GM12891 (cell line): Measurements from ENCODE around the gene ANP32B.

Source experiments
- DNase-seq: peaks from one replicate; pipeline ENCODE4 v3.0.0; 2011; ENCODE audit warnings: low spot score; ENCODE audit not compliant: insufficient read length
- FAIRE-seq: peaks from 2 replicates; lab custom pipeline; 2011; peaks lifted over from hg19 to GRCh38; lab: Jason Lieb, UNC
- PAX5 ChIP-seq: IDR thresholded peaks from 2 replicates; pipeline ENCODE4 v1.6.1; 2011; ENCODE audit warnings: low read length, moderate library complexity, mild to moderate bottlenecking; ENCODE audit not compliant: insufficient read depth, severe bottlenecking
- POLR2A ChIP-seq: IDR thresholded peaks from 2 replicates; pipeline ENCODE4 v1.6.1; 2011; ENCODE audit warnings: low read depth, low read length, control low read depth
- POLR2AphosphoS5 ChIP-seq: IDR thresholded peaks from 2 replicates; pipeline ENCODE4 v1.6.1; 2011; ENCODE audit warnings: low read depth, low read length, control low read depth
- POU2F2 ChIP-seq: IDR thresholded peaks from 2 replicates; pipeline ENCODE4 v1.6.1; 2011; ENCODE audit warnings: low read depth, mild to moderate bottlenecking, control low read depth, low read length, moderate library complexity
- SPI1 ChIP-seq: IDR thresholded peaks from 2 replicates; pipeline ENCODE4 v1.6.1; 2011; ENCODE audit warnings: low read depth, low read length, control low read depth
- TAF1 ChIP-seq: IDR thresholded peaks from 2 replicates; pipeline ENCODE4 v1.6.1; 2011; ENCODE audit warnings: low read depth, low read length, control low read depth

The ANP32B gene

GRCh38 chr9:98064623-98065392 is 81.7 kb downstream of the ANP32B start:
- TF ChIP-seq POLR2AphosphoS5 (no peak), PAX5 (no peak), POU2F2 (no peak), TAF1 (no peak), SPI1 (no peak), POLR2A (no peak)
- no peak for DNase-seq
- no peak for FAIRE-seq
